KG1 (cell line): ENCODE measurements around the gene IGFBP1.
"Not testable (repeated sequence)": the region's sequence is repeated elsewhere in the genome, so short reads cannot be mapped to it uniquely, and the experiment has no call there.

ENCODE experiments used
- DNase-seq: peaks from one replicate; lab custom pipeline; 2025; lab: John Stamatoyannopoulos, UW

IGFBP1 gene

DNA sequence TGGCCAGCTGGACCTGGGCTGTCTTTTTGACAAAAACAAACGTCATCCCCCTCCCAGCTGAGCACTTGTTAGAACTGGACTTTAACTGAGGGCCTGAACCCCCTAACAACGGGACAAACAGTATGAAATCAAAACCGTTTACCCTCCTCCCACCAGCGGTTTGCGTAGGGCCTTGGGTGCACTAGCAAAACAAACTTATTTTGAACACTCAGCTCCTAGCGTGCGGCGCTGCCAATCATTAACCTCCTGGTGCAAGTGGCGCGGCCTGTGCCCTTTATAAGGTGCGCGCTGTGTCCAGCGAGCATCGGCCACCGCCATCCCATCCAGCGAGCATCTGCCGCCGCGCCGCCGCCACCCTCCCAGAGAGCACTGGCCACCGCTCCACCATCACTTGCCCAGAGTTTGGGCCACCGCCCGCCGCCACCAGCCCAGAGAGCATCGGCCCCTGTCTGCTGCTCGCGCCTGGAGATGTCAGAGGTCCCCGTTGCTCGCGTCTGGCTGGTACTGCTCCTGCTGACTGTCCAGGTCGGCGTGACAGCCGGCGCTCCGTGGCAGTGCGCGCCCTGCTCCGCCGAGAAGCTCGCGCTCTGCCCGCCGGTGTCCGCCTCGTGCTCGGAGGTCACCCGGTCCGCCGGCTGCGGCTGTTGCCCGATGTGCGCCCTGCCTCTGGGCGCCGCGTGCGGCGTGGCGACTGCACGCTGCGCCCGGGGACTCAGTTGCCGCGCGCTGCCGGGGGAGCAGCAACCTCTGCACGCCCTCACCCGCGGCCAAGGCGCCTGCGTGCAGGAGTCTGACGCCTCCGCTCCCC lies at the start of gene IGFBP1:
Gene IGFBP1 (plus strand): TSS at position 304 of the 808 bp plus-strand sequence. CDS start 165 bp downstream, at position 469.
- DNase-seq = no peak

DNA sequence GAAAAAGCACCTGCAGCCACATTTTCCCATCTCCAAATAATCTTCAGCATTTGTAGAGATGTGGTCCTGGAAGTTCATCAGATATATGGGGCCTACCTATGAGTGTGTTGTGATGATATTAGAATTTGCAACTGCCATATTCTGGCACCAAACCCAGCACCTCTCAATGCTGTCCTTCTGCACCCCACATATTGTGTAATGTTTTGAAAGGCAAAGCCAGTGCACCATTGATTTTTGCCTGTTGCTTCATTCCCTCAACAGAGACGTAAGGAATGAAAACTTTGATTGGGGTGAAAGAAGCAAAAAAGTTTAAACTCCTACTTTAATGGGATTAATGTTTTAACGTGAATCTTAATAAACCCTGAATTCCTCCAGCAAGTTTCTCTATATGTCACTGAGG lies 49.4 kb upstream of the IGFBP1 start:
- not testable (repeated sequence) for DNase-seq

DNA sequence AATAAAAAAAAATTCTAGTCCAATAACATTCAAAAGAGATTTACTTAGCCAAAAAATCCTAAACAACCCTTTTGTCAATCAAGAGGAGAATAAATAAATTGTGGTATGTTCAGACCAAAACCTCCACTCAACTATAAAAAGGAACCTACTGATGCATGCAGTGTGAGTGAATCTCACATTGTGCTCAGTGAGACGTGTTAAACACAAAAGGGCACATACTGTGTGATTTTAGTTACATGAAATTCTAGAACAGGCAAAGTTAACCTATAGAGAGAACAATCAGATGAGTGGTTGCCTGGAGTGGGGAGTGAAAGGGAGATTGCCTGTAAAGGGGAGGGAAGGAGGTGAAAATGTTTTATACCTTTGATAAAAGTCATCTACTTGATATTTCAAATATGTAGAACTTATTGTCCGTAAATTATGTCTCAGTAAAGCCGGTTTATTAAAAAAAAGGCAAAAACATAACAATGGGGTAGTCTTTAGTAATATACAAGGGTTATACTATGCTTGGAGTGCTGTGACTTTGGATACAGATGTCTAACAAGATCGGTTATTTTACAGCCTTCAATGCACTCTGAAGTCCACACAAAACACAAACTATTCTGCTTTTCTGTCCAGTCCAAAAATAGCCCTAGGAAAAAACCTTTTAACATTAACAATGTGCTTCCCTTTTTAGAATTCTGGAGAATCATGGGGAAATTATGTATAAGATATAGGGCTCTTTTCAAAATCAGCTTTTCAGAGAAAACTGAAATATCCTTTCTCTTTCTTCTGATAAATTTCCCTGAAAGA lies 46.2 kb upstream of the IGFBP1 start:
- not testable (repeated sequence) for DNase-seq

DNA sequence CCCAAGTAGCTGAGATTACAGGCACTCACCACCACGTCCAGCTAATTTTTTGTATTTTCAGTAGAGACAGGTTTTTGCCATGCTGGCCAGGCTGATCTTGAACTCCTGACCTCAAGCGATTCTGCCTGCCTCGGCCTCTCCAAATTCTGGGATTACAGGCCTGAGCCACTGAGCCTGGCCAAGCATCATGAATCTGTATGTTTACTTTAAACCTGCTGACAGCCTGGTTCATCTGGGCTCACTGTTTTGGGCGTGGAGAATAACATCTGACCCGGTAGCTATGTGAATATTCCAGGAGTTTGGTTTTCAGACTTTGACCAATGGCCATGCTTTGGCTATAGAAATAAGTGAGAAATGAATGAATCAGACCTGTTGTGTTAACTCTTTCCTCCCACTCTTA lies 41.8 kb upstream of the IGFBP1 start:
- DNase-seq = not testable (repeated sequence)

DNA sequence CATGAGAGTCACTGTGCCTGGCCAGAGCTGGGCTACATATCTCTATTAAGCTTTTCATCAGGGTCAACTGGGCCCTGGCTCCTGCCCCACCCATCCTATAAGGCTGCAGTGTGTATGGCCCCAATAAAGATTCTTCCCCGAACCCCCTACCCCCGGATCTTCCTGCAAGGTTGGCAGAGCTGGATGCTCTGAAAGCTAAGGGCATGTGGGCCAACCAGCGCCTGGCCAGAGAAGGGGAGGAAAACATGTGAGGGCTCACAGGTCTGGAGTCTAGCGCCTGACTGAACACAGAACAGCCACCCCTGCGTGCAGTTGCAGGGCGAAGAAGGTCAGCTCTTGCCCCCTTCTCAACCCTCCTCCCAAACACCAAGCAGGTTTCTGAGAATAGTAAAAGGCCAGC lies 39.6 kb upstream of the IGFBP1 start:
- DNase-seq = not testable (repeated sequence)

DNA sequence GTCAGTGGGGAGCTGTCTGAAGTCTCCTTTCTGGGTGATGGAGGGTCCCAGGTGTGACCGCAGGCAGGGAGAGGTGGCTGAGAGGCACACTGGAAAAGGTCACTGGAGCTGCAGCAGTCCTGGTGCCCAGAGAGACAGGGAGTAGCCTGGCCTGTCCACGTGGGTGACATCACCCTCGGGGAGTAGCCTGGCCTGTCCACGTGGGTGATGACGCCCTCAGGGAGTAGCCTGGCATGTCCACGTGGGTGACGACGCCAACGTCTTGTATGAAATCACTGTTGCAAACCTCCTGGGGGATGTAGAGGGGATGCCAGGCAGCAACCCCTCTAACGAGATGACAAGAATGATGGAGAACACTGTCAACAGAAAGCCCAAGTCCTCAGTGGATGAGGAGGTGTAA lies 35.3 kb upstream of the IGFBP1 start:
- not testable (repeated sequence) for DNase-seq

DNA sequence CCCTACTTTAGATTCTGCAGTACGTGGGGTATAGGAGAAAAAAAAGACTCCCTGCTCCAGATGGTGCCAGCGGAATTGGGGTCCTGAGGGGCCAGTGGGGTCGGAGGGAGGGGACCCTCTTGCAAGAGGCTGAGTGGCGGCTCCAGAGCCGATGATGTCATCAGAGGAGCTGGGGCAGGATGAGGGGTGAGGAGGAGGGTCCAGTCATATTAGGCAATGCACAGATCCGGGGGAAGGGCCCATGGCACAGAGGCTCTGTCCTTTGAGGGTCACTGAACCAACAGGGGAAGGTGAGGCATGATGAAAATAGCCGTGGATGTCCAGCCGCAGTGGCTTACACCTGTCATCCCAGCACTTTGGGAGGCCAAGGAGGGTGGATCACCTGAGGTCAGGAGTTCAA lies 34.8 kb upstream of the IGFBP1 start:
- not testable (repeated sequence) for DNase-seq

DNA sequence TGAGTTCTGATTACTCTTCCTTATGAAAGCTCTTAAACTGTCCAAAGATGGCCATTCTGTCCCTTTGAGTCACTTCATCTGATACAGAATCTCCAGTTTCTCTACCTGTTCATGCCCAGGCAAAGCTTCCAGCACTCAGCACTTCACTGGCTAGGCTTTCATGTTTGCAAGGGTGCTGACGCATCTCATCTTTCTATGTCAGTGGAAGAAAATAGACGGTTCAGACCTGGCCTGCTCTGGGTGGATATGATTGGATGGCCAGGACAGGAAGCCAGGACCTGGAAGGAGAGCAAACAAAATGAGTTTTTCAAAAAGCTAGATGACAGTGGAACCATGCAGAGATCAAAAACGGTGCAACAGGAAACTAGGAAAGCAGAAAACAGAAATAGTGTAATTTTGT lies 32.6 kb upstream of the IGFBP1 start:
- DNase-seq = not testable (repeated sequence)

DNA sequence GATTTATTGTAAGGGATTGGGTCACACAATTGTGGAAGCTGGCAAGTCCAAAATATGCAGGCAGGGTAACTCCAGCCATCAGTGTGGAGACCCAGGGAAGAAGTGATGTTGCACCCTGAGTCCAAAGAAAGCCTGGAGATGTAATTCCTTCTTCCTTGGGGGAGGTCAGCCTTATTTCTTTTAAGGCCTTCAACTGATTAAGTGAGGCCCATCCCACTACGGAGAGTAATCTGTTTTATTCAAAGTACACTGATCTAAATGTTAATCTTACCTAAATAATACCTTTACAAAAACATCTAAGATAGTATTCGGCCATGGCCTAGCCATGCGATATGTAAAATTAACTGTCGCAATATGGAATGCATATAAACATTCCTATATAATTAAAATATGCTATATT lies 31.4 kb upstream of the IGFBP1 start:
- not testable (repeated sequence) for DNase-seq

DNA sequence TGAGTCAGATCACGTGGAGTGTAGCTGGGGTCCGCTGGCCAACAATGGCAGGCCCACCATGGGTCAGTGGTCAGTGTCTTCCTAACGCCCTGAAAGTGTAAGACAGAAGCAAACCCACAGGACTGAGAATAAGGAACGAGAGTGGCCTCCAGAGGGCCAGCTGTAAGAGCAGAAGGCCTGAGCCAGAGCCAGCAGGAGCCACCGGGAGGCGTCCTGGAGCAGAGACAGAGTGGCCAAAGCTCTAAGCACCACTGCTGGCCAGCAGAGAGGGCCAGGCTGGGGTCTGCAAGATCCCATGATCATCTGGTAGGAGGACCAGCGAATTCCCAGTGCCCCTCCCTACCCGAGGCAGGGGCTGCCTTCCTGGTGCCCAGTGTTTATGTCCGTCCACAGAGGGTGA lies 24.6 kb upstream of the IGFBP1 start:
- no peak for DNase-seq

DNA sequence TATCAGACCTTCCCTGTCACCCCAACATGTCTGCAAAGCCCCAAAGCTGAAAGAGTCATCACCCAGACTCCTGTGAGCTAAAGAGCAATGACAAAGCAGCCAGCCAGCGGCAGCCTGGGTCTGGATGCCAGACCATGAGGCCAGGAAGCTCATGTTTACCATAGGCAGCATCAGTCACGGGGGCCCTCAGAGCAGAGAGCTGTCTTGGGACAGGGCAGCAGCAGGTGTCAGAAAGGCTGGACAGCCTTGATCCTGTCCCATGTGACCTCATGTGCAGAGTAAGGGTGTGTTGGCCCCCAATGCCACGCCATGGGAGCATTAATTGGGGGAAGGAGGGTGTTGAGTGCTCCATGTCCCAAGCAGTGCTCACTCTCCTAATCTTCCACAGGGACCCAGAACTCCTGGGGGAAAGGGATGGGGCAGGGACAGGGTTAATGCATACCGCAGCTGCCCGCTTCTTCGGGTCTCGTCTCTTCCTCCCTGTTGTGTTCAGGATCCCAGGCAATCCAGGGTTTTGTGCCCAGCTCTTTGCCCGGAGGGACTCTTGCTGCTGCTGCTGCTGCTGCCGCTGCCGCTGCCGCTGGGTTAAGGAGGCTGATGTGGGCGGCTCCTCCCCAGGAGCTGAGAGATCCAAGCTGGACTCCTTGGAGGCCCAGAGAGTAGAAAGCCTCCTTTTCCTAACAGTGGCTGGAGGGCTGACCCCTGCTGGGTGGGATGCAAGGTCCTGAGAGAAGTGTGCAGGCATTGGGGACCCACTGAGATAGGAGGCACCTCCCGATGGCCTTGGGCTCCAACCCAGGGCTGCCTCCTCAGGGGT lies 22.5 kb upstream of the IGFBP1 start:
- no peak for DNase-seq

DNA sequence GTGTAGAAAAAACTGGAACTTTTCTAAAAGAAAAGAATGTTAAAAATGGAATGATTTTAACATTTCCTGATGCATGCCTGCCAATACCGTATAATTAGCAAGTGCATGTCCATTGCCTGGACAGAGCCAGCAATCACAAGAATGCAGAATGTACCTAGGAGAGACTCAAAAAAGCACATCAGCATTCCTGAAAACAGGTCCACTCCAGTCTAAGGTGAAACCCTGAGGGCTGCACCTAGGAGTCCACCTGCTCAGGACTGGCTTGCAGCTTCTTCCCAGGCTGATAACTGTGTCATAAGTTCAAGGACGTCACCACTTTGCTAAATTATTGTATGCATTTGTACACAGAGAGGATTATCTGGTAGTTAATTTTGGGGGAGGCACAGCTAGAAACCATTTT lies 20.8 kb upstream of the IGFBP1 start:
- DNase-seq = no peak

DNA sequence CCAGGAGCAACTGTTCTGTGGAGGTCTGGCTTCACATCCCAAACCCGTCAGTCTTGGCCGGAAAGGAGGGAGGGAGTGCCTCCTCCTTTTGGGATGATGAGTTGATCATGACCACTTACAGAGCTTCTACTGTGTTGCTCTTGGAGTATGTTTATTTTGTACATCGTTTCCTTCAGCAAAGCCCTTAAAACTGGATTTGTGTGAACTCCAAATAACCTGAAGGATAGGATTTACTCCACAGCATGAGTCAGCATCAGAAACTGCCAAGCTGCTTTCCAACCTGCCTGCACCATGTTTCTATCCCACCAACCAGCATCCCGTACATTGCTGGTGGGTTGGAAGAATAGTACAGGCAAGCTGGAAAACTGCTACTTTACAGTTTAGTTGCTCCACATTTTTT lies 18.9 kb upstream of the IGFBP1 start:
- no peak for DNase-seq

DNA sequence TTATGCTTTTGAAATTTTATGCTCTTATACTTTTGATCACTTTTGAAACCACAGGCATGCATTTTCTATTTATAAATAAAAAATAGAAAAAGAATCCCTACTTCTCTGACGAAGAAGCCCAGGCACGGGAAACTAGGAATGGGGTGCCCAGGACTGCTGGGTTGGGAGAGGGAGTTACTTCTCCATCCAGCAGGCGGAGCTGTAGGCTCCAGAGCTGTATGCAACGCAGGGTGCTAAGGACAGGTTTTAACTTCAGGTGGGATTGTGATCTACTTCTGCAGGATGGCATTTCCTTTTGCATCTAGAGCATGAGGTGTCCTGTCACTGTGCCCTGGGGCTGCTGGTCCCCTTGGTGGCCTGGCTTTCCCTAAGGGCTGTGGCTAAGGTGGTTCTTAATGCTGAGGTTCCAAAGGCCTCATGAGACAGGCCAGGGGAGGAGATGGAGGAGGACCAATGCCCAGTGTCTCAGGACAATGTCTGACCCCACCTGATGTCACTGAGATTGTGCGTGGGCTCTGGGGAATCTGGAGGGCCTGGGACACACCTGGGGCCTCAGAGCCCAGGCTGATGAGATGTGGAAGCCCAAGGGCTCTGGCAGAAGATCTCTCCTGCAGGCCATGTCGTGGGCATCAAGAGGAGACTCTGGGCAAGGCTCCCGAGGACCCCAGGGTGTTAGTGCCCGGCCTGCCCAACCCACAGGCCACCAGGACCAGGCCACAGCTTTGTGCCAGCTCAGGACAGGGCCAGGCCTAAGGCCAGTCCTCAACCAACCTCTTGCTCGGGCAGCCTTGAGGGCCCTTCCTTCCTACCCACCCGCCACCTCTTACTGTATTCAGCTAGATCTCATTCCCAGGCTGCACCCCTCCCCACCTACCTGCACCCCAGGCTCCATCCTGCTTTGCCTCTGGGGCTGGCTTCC lies 15.9 kb upstream of the IGFBP1 start:
- no peak for DNase-seq

DNA sequence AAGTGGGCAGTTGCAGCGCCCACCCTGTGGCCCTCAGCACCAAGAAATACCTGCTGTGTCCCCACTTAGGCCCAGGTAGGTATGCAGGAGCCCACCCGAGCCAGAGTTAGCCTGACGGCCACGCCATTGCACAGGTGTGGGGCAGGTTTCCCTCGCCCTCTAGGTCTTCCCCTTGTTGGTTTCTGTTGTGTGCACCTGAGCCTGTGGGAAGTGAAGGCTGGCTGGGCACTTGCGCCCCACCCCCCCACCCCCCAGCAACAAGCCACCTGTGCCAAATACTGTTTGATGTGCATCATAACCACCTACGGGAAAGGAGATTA lies 15.3 kb upstream of the IGFBP1 start, which contains the start of gene CCDC201:
Gene CCDC201 (minus strand): TSS at position 48 of the 320 bp plus-strand sequence. CDS start 75 bp downstream, outside the sequence.
- DNase-seq = no peak

DNA sequence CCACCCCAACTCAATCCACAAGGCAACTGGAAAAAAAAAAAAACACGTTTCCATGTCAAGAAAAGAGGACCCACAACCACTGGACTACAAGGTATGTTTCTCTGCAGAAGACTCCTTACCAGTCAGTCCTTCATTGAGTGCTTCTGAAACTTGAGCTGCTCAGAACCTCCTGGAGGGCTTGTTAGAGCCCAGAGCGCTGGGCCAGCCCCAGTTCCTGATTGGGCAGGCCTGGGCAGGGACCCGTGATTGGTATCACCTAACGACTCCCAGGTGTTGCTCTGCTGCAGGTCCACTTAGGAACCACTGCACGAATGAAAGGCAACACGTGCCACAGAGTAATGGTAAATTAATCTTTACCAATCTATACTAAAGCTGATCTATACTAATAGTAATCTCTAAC lies 14.9 kb upstream of the IGFBP1 start:
- DNase-seq = no peak

DNA sequence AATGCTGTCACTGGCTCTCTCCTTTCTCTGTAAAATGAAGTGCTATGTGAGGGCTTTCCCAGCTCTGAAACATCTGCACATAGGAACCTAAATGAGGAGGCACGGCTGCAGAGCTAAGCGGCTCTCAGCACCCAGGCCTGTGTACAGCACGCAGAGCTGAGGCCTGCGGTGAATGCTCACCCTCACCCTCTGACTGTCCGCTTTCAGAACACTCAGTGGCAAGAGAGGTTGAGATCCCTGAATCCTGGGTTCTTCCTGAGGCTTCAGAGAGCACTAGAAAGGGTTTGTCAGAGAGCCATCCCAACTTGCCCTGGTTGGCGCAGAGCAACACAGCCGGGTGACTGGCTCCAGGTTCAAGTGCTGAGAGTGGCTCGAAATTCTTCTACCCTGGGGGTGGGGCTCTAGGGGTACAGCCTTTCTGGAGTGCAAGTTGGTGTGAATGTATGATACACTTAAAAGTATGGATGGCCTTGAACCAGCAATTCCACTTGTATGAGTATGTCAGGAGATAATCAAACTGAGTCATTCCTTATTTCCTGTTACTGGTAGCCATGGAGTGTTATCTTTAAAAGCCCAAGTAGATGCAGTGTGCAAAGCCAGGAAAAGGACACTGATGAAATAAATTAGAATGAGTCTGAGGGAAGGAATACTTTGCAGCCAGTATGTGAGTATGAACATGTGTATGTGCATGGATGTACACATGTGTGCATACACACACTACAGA lies 13.7 kb upstream of the IGFBP1 start:
- DNase-seq = no peak

DNA sequence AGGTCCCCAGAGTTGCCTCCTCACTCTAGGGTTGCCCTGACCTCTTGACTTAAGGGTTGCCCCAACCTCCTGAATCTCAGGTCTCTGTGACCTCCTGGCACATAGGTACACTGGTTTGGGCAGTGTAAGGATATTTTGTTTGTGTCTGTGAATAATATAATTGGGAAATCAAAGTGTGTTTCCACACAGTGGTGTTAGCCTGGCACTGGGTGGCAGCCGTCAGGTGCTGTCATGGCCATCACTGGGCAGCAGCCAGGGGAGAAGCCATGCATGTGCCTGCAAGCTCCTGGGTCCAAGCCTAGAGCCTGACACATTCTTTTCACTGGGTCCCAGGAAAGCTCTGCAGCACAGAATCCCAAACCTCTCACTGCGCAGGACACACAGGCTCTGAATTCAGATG lies 11.8 kb upstream of the IGFBP1 start:
- DNase-seq = no peak

DNA sequence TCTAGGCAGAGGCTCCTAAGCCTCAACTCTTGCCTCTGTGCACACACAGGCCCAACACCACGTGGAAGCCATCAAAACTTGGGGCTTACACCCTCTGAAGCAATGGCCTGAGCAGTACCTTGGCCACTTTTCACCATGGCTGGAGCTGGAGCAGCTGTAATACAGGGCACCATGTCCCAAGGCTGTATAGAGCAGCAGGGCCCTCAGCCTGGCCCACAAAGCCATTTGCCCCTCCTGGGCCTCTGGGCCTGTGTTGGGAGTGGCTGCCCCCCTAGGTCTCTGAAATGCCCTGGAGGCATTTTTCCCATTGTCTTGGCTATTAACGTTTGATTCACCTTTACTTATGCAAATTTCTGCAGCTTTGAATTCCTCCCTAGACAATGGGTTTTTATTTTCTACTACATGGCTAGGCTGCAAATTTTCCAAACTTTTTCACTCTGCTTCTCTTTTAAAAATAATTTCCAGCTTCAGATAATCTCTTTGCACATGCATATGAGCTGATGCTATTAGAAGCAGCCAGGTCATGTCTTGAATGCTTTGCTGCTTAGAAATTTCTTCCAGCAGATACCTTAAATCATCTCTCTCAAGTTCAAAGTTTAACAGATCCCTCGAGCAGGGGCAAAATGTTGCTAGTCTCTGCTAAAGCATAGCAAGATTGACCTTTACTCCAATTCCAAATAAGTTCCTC lies 9.7 kb upstream of the IGFBP1 start:
- DNase-seq = no peak

DNA sequence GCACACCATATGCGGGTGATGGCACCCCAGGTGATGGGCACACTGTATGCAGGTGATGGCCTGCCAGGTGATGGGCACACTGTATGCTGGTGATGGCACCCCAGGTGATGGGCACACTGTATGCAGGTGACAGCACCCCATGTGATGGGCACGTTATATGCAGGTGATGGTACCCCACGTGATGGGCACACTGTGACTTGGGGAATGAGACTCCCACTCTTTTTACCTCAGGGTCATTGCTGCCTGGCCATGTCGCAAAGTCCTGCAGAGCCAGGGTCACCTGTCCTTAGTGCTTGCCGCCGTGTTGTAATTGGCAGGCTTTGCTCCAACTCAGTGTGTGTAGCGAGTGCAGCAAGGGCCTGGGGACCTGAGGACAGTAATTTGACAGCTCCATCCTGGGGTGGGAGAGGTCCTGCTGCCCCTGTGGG lies 7.8 kb upstream of the IGFBP1 start:
- DNase-seq = no peak
